NCI-H146 (cell line): ENCODE results near the gene SPECC1L.

Experiments used
- DNase-seq: peaks from one replicate; lab custom pipeline; 2025; lab: John Stamatoyannopoulos, UW

Gene SPECC1L

GRCh38 chr22:24444251-24444650, 173.6 kb downstream of the SPECC1L start:
- no peak for DNase-seq

GRCh38 chr22:24444729-24445466, 174.3 kb downstream of the SPECC1L start:
- DNase-seq = no peak

- DNase-seq = peak; percentile 20
These were observed 175.0 kb downstream of the SPECC1L start for GRCh38 chr22:24445481-24446259.

- DNase-seq = no peak
These were observed 175.6 kb downstream of the SPECC1L start for GRCh38 chr22:24446260-24446611.

GRCh38 chr22:24450610-24451009, 180.0 kb downstream of the SPECC1L start:
- peak; percentile 92 for DNase-seq

- no peak for DNase-seq
These were observed 180.5 kb downstream of the SPECC1L start for GRCh38 chr22:24451162-24451561.

- DNase-seq = no peak
These were observed 183.2 kb downstream of the SPECC1L start for GRCh38 chr22:24453853-24454252.

- DNase-seq = no peak
These were observed 184.4 kb downstream of the SPECC1L start for GRCh38 chr22:24455039-24455438.

- no peak for DNase-seq
These were observed 185.3 kb downstream of the SPECC1L start for GRCh38 chr22:24455751-24456426.

GRCh38 chr22:24457894-24458420, 187.3 kb downstream of the SPECC1L start:
- no peak for DNase-seq

GRCh38 chr22:24459911-24460310, 189.3 kb downstream of the SPECC1L start:
- DNase-seq = no peak

GRCh38 chr22:24460418-24461089, 189.9 kb downstream of the SPECC1L start:
- DNase-seq = no peak

GRCh38 chr22:24463071-24463760, 192.6 kb downstream of the SPECC1L start:
- DNase-seq = no peak

GRCh38 chr22:24465566-24465965, 194.9 kb downstream of the SPECC1L start:
- no peak for DNase-seq

GRCh38 chr22:24465975-24466374, 195.3 kb downstream of the SPECC1L start:
- DNase-seq = no peak

GRCh38 chr22:24466716-24467328, 196.2 kb downstream of the SPECC1L start:
- peak; percentile 5 for DNase-seq

GRCh38 chr22:24467340-24467739, 196.7 kb downstream of the SPECC1L start:
- no peak for DNase-seq
